H1 (cell line): Measurements from ENCODE around the gene SBF2. TPM values are rescaled to one million over a fixed set of nuclear protein-coding genes. Genes with fewer than 3 reads are reported as not detected.
"Not testable (repeated sequence)": the region's sequence is repeated elsewhere in the genome, so short reads cannot be mapped to it uniquely, and the experiment has no call there.

Source experiments
- CTCF ChIA-PET: fragments of 300-600 bp; sonication (Branson Sonifier 250); formaldehyde crosslinking; loops from one replicate; lab custom pipeline; 2021; ENCODE audit not compliant: partially characterized antibody; lab: Charles Lee
- POLR2A ChIA-PET: fragments of 300-600 bp; sonication (Branson Sonifier 250); formaldehyde crosslinking; loops from one replicate; lab custom pipeline; 2021; ENCODE audit warnings: inconsistent platforms; ENCODE audit not compliant: partially characterized antibody; lab: Charles Lee
- DNase-seq, 2 experiments: peaks; one replicate each; pipeline versions ENCODE4 v3.0.0 to v3.0.0-alpha.2; 2010 to 2022; ENCODE audit warnings: low spot score in 2 of 2, low read depth in 1 of 2, mixed read lengths in 1 of 2
- FAIRE-seq: peaks from 2 replicates; lab custom pipeline; 2011; peaks lifted over from hg19 to GRCh38; lab: Jason Lieb, UNC
- H2AFZ ChIP-seq: 2 replicates; pipeline ENCODE4 v1.8.1; 2012; ENCODE audit warnings: low read length, inconsistent platforms
- H2AK5ac ChIP-seq: 2 replicates; pipeline ENCODE4 v1.6.1; 2013; ENCODE audit warnings: low read depth, low read length
- H2BK120ac ChIP-seq: replicated peaks from 2 replicates; pipeline ENCODE3; 2013; ENCODE audit warnings: low read depth, low read length, inconsistent platforms
- H2BK12ac ChIP-seq: 2 replicates; pipeline ENCODE4 v1.6.1; 2013; ENCODE audit warnings: low read depth, low read length
- H2BK15ac ChIP-seq: 2 replicates; pipeline ENCODE4 v1.6.1; 2013; ENCODE audit warnings: low read length
- H2BK20ac ChIP-seq: 2 replicates; pipeline ENCODE4 v1.6.1; 2013; ENCODE audit warnings: low read length
- H2BK5ac ChIP-seq: 2 replicates; pipeline ENCODE4 v1.6.1; 2013; ENCODE audit warnings: low read depth, low read length
- H3K14ac ChIP-seq: 2 replicates; pipeline ENCODE4 v1.6.1; 2013; ENCODE audit warnings: inconsistent platforms; ENCODE audit not compliant: insufficient read length
- H3K18ac ChIP-seq: 2 replicates; pipeline ENCODE4 v1.6.1; 2013; ENCODE audit warnings: low read length; ENCODE audit errors: extremely low read depth
- H3K23ac ChIP-seq: 2 replicates; pipeline ENCODE4 v1.6.1; 2013; ENCODE audit warnings: inconsistent platforms; ENCODE audit not compliant: insufficient read length
- H3K23me2 ChIP-seq: 2 replicates; pipeline ENCODE4 v1.6.1; 2013; ENCODE audit warnings: low read depth, low read length
- H3K27ac ChIP-seq: 2 replicates; pipeline ENCODE4 v1.6.1; 2011; ENCODE audit warnings: low read depth, low read length, inconsistent platforms
- H3K27me3 ChIP-seq, 4 experiments: replicated peaks in 1 of 4; 1 replicate in 1 of 4; 2 replicates in 3 of 4; pipeline versions ENCODE4 v1.6.1 to v1.8.1; 2011 to 2013; ENCODE audit warnings: low read length in 3 of 4, mild to moderate bottlenecking in 3 of 4, inconsistent platforms in 2 of 4, mixed read lengths in 2 of 4, moderate library complexity in 1 of 4; ENCODE audit not compliant: control insufficient read depth in 3 of 4, insufficient read depth in 3 of 4; ENCODE audit errors: extremely low read depth in 1 of 4
- H3K36me3 ChIP-seq, 4 experiments: 2 replicates each; pipeline versions ENCODE4 v1.6.1 to v1.8.1; 2011 to 2013; ENCODE audit warnings: mild to moderate bottlenecking in 4 of 4, low read length in 3 of 4, moderate library complexity in 2 of 4, control low read depth in 1 of 4, inconsistent platforms in 1 of 4; ENCODE audit not compliant: insufficient read depth in 4 of 4, control insufficient read depth in 2 of 4
- H3K4ac ChIP-seq: replicated peaks from 2 replicates; pipeline ENCODE3; 2013; ENCODE audit warnings: low read length, low read depth, mixed read lengths, inconsistent platforms; ENCODE audit not compliant: insufficient read length
- H3K4me1 ChIP-seq, 4 experiments: replicated peaks in 1 of 4; 1 replicate in 1 of 4; 2 replicates in 3 of 4; pipeline versions ENCODE4 v1.6.1 to v1.8.1; 2011 to 2013; ENCODE audit warnings: low read length in 3 of 4, inconsistent platforms in 2 of 4, mixed read lengths in 1 of 4; ENCODE audit not compliant: insufficient read depth in 4 of 4, control insufficient read depth in 3 of 4
- H3K4me2 ChIP-seq, 2 experiments: 2 replicates each; pipeline versions ENCODE4 v1.6.1 to v1.8.1; 2011 to 2013; ENCODE audit warnings: low read depth in 2 of 2, low read length in 2 of 2, control low read depth in 1 of 2, inconsistent platforms in 1 of 2, mild to moderate bottlenecking in 1 of 2; ENCODE audit not compliant: insufficient read depth in 1 of 2
- H3K4me3 ChIP-seq, 4 experiments: fragments of 200-600, 300-600 bp in 1 of 4; sonication (generic), shearing (Covaris generic), sonication (Bioruptor Twin) in 1 of 4; 2 replicates each; pipeline versions ENCODE4 v1.5.1 to v1.8.1; 2011 to 2016; ENCODE audit warnings: low read length in 4 of 4, low read depth in 3 of 4, control low read depth in 2 of 4, inconsistent platforms in 2 of 4, mild to moderate bottlenecking in 2 of 4, mixed read lengths in 1 of 4, moderate library complexity in 1 of 4; ENCODE audit not compliant: insufficient read depth in 2 of 4; ENCODE audit errors: extremely low read depth in 1 of 4
- H3K56ac ChIP-seq: replicated peaks from 2 replicates; pipeline ENCODE3; 2013; ENCODE audit warnings: low read depth, mild to moderate bottlenecking, mixed read lengths, low read length, inconsistent platforms; ENCODE audit not compliant: insufficient read length
- H3K79me1 ChIP-seq: 2 replicates; pipeline ENCODE4 v1.6.1; 2013; ENCODE audit warnings: low read depth, low read length, control low read depth
- H3K79me2 ChIP-seq, 2 experiments: 2 replicates each; pipeline versions ENCODE4 v1.6.1 to v1.8.1; 2012 to 2013; ENCODE audit warnings: low read length in 2 of 2, mild to moderate bottlenecking in 2 of 2, inconsistent platforms in 1 of 2; ENCODE audit not compliant: insufficient read depth in 2 of 2, control insufficient read depth in 1 of 2
- H3K9ac ChIP-seq, 4 experiments: replicated peaks in 1 of 4; 1 replicate in 1 of 4; 2 replicates in 3 of 4; pipeline versions ENCODE4 v1.6.1 to v1.8.1; 2011 to 2013; ENCODE audit warnings: low read depth in 3 of 4, low read length in 3 of 4, control low read depth in 2 of 4, mild to moderate bottlenecking in 2 of 4, moderate library complexity in 2 of 4, inconsistent platforms in 1 of 4; ENCODE audit errors: extremely low read depth in 1 of 4
- H3K9me3 ChIP-seq, 2 experiments: 2 replicates each; pipeline versions ENCODE4 v1.6.1 to v1.8.1; 2012 to 2013; ENCODE audit warnings: mild to moderate bottlenecking in 2 of 2, moderate library complexity in 2 of 2, control low read depth in 1 of 2, inconsistent platforms in 1 of 2, low read depth in 1 of 2, low read length in 1 of 2, mixed read lengths in 1 of 2; ENCODE audit not compliant: insufficient read depth in 2 of 2
- H4K20me1 ChIP-seq, 2 experiments: replicated peaks in 1 of 2; 2 replicates each; pipeline versions ENCODE3 to v1.8.1; 2011 to 2013; ENCODE audit warnings: inconsistent platforms in 2 of 2, low read length in 2 of 2, mild to moderate bottlenecking in 1 of 2; ENCODE audit not compliant: insufficient read depth in 2 of 2, control insufficient read depth in 1 of 2
- H4K5ac ChIP-seq: 2 replicates; pipeline ENCODE4 v1.6.1; 2013; ENCODE audit warnings: low read length, low read depth, mixed read lengths, inconsistent platforms; ENCODE audit not compliant: insufficient read length
- H4K8ac ChIP-seq: 2 replicates; pipeline ENCODE4 v1.8.0; 2013; ENCODE audit warnings: mild to moderate bottlenecking, moderate library complexity, low read length, inconsistent platforms; ENCODE audit not compliant: insufficient read depth; ENCODE audit errors: extremely low read depth
- H4K91ac ChIP-seq: replicated peaks from 2 replicates; pipeline ENCODE3; 2013; ENCODE audit warnings: low read length, mixed read lengths, inconsistent platforms; ENCODE audit not compliant: insufficient read length
- WGBS, 2 experiments: shearing (Covaris generic) in 1 of 2; methylation state at CpG; one replicate each; pipeline versions ENCODE4 v1.1.6 to v1.1.7; 2013 to 2015; ENCODE audit warnings: low lambda C conversion rate in 2 of 2, mixed read lengths in 2 of 2, inconsistent platforms in 1 of 2, low coverage in 1 of 2, missing lambda C conversion rate in 1 of 2; ENCODE audit not compliant: insufficient replicate concordance in 2 of 2, insufficient coverage in 1 of 2, insufficient read length in 1 of 2; ENCODE audit errors: extremely low coverage in 1 of 2, missing lambda C conversion rate in 1 of 2; 5-methylcytosine and 5-hydroxymethylcytosine counted together
- polyA plus RNA-seq, 7 experiments: library from polyadenylated mRNA; depleted of rRNA in 3 of 7; stranded (reverse) in 5 of 7; unstranded in 2 of 7; fragments of >200 nt in 5 of 7; fragments of 200-250 nt in 2 of 7; gene quantifications; 1 replicate in 5 of 7; 2 replicates in 1 of 7; 4 replicates in 1 of 7; pipeline versions ENCODE4 v1.2.1 to v1.2.3, GENCODE V29; 2011 to 2013; ENCODE audit warnings: missing spikeins in 2 of 7, mixed read lengths in 2 of 7
- total RNA-seq: library from RNA; stranded (reverse); fragmentation: NEBNext Ultra II Directional; extraction: Animal tissue kit (Norgen Biotek cat#: 25700); gene quantifications from 2 replicates; pipeline ENCODE4 v1.2.1, GENCODE V29; 2021

Gene SBF2
- total and polyA plus RNA-seq, 2 of the 8 experiments (the other 6 are each of a cell fraction or from before 2014, with no cell fraction given): 36.7 to 50.5 TPM

- not testable (repeated sequence) for H3K4me1 ChIP-seq, H3K23ac ChIP-seq, H3K79me2 ChIP-seq, H3K9me3 ChIP-seq, H3K36me3 ChIP-seq, H3K14ac ChIP-seq, H3K23me2 ChIP-seq, H2AK5ac ChIP-seq, H2BK120ac ChIP-seq, H4K91ac ChIP-seq, H3K4me3 ChIP-seq, H4K5ac ChIP-seq, H4K20me1 ChIP-seq, H3K27me3 ChIP-seq, H2BK5ac ChIP-seq, H3K4ac ChIP-seq, DNase-seq, H3K27ac ChIP-seq, H2AFZ ChIP-seq, H3K9ac ChIP-seq, H2BK12ac ChIP-seq, FAIRE-seq, H3K79me1 ChIP-seq, H2BK20ac ChIP-seq, H4K8ac ChIP-seq, H3K4me2 ChIP-seq, H3K56ac ChIP-seq, H2BK15ac ChIP-seq, H3K18ac ChIP-seq
- CTCF ChIA-PET: interaction anchor here (0.9 to 1.5 kb wide), 3 partner anchors 22 to 179 kb away, joined by 3 to 4 read pairs (median 4); no protein-coding TSS in a partner anchor
- POLR2A ChIA-PET: interaction anchor here (0.7 kb wide), 1 partner anchor 181 kb away, joined by 3 read pairs; no protein-coding TSS in a partner anchor
- 97% methylated on average over 8 of the region's 8 CpGs; no CpG with 5 or more reads in 1 of the 2 experiments for WGBS, 2 experiments
Measured at GRCh38 chr11:10129184-10129583, 164.8 kb downstream of the SBF2 start.
